GM18519 (cell line): ENCODE results near the gene RIN1.
A peak's percentile ranks its signal among the peaks of the same experiment; 100 is the strongest.
"Not testable (repeated sequence)": the region's sequence is repeated elsewhere in the genome, so short reads cannot be mapped to it uniquely, and the experiment has no call there.

Source experiments
- ATAC-seq: cut with Tn5 transposase; IDR thresholded peaks from one replicate; pipeline ENCODE4 v1.9.1; 2021; ENCODE audit warnings: mild to moderate bottlenecking, moderate library complexity; ENCODE audit not compliant: unreplicated experiment, low FRiP score

Gene RIN1

DNA sequence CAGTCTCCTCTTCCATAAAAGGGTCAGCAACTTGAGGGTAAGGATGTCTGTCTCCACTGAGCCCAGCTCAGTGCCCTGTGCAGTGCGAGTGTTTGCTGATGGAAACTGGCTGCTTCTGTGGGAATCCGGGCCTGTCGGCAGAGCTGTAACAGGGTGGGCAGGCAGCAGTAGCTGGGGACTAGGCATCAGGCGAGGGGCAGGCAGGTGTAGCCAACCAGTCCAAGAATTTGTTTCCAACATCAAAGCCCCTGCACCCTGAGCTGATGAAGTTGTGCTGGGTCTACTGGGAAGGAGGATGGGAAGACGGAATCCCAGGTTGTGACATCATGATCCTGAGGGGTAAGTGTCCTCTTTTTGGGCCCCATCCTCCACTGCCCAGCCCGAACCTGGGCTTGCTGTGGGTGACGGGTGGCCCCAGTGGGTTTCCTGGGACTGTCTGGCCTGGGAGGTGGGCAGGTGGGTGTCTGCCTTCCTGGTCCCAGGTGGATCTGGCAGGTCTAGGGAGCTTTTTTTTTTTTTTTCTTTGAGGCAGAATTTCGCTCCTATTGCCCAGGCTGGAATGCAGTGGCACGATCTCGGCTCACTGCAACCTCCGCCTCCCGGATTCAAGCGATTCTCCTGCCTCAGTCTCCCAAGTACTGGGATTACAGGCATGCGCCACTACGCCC lies 24.3 kb upstream of the RIN1 start:
- ATAC-seq: no peak

DNA sequence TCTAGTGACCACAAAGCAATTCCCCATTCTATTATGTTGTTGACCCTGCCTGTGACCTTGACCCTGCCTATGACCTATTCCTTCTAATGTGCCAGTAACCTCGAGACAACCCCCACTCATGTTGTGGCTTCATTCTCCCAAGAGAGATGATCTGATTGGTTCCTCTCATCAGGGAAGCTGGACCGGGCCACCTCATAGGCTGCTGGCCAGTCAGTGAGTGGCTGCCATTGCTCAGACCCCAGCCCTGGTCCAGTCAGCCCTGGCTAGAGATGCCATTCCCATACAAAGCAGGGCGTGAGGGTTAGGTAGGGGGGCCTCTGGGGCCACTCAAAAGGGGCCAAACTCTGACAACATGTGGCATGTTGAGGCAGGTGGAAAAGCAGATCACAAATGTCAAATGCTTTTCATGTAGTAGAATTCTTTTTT lies 23.4 kb upstream of the RIN1 start:
- ATAC-seq: no peak

DNA sequence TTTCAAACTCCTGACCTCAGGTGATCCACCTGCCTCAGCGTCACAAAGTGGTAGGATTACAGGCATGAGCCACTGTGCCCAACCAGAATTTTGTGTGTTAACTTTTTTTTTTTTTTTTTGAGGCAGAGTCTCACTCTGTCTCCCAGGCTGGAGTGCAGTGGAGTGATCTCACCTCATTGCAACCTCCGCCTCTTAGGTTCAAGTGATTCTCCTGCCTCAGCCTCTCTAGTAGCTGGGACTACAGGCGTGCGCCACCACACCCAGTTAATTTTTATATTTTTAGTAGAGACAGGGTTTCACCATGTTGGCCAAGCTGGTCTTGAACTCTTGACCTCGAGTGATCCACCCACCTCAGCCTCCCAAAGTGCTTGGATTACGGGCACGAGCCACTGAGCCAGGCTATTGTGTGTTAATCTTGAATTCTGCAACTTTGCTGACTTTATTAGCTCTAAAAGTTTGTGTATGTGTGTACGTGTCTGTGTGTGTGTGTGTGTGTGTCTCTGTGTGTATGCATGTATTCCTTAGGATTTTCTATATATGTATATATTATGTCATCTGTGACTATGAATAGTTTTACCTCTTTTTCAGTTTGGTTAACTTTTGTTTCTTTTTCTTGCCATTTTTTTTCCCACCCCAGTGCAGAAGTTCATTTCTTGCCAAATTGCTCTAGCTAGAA lies 14.5 kb upstream of the RIN1 start:
- ATAC-seq: not testable (repeated sequence)

DNA sequence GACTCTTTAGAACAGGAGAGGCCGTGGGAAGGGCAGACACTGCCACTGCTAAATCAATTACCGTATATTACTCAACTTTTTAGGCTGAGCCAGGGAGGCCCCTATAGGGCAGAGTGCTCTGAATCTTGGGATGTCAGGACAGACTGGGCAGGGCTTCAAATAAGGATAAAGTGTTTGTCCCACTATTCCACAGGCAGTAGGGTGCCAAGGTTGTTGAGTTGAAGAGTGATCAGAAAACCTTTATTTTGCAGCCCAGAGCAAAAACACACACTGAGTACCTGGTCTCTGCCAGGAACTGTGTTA lies 12.8 kb upstream of the RIN1 start:
- no peak for ATAC-seq

DNA sequence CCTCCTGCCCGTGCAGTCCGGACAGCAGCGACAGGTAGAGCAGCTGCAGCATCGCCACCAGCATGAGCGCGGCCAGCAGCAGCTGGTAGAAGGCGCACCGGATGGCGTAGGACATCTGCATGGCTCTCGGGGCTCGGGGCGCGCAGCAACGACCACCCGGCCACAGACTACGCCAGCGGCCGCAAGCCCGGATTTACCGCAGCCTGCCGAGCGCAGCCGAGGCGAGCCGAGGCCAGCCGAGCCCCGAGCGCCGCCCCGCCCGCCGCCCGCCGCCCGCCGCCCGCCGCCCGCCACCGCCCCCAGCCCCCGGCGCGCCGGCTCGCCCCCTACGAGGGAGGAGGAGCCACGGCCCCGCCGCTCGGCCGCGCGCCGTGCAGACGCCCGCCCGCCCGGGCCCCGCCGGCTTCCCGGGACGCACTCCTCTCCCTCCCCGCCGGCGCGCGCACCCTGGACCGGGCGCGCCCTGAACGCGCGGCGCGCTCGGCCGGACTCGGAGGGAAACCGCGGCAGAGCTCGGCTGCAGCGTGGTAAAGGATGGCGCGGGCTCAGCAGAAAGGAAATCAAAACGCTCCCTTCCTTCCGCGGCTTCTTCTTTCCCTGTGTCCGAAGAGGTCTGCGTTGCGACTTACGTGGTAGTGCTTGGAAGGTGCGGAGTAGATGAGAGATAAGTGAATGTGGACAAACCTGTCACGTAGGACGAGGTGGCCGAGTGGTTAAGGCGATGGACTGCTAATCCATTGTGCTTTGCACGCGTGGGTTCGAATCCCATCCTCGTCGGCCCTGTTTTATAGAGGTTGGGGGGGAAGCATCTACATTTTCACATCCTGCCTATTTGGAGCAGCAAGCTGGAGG lies 11.4 kb upstream of the RIN1 start, which contains the start of gene B4GAT1:
TSS of gene B4GAT1 (minus strand) at position 205 of the 852 bp plus-strand sequence. CDS start at position 121, 84 bp downstream.
- ATAC-seq: no peak

DNA sequence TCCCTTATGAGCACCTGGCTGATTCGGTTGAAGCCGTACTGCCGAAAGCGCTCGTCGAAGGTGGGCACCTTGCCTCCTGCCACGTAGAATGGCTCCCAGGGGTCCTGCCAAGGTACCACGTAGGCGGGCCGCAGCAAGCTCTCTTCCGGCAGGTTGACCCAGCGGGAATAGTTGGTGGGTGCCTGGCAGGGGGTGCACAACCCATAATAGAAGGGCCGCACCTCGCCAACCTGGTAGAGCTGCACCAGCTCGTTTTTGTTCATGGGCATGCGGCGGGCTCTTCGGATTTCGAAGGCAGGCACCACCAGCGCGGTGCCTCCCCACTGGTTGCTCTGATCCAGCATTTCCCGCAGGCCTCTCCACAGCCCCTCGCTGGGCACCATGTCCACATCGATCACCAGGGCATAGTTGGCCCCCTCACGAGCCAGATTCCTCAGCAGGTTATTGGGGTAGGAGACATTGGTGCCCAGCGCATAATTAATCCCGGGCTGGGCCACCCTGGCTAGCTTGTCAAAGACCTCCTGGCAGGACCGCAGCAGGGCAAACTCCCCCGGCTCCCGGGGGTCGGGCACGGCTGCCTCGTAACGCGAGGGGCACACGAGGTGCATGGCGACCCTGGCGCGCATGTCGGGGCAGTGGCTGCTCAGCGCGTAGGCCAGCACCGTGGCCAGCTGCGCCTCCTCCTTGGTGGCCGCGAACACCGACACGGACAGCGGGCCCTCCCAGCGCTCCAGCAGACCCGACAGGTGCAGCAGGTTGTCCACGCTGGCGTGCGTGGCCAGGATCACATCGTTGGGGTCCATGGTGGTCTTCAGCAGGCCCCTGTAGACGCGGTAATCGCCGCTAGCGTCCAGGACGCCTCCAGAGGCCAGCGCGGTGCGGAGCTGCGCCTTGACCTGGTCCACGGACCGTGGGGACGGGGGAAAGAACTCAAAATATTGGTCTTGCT lies 10.5 kb upstream of the RIN1 start:
- no peak for ATAC-seq

DNA sequence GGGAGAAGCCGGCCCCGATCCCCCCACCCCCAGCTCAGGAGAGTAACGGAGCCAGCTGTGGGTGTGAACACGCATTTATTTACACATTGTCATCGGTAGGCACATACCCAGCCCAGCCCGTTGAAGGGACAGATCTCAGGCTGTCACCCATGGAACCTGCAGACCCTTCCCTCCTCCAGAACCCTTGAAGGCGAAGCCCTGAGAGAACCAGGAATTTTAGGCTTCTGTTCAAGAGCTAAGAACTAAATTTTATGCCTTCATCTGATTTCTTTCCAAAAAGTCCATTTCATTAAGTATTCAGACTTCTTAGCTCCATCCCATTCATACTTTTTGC lies 9.0 kb upstream of the RIN1 start:
- no peak for ATAC-seq

DNA sequence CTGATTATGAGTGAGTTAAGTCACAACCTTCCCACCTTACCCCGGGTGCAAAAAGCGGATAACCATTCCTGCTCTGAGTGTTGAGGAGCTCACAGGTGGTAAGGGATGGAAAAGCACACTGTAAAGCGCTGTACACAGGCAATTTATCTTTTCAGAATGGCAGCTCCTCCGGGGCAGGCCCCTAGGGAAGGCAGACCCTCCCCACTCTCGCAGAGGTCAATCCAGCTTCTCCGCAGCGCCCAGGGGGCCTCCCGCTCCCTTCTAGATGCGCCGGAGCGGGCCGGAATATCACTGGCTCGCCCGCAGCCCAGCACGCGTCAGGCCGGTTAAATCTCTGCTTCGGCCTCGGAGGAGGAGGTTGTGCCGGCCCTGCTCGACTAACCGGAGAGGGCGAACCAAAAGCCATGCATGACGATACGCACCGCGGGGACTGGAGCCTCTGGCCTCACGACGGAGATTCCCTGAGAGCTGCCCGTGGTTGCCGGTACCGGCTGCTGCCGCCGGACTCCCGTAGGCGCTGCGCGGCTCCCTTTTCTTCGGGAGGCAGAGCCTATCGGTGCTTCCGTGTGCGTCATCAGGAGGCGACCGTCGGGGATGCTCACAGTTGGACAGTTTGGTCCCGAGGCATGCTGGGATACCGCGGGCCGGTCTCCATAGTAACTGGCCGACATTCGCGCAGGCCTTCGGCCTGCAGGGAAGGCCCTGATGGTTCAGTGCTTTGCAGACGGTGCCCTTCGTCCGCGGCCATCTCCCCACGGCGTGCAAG lies 8.5 kb upstream of the RIN1 start, which contains the start of gene BRMS1:
TSS of gene BRMS1 (minus strand) at position 555 of the 766 bp plus-strand sequence. CDS start 2,870 bp downstream, outside the sequence.
- ATAC-seq: peak; percentile 45

DNA sequence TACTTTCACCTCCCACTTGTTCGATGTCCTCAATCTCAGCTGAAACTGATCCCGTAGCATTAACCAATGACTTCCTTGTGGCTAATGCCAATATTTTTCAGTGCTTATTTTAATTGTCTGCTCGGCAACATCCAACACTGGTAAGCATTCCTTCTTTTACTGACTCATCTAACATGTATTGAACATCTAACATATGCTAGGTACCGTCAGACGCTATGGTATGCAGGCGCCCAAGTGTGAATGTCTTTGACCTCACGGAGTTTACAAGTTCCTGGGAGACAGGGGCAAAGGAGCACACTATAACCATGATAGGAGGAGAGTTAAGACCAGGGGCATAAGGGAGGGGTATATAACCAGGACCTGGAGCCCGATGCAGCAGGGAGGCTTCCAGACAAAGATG lies 6.9 kb upstream of the RIN1 start:
- no peak for ATAC-seq

DNA sequence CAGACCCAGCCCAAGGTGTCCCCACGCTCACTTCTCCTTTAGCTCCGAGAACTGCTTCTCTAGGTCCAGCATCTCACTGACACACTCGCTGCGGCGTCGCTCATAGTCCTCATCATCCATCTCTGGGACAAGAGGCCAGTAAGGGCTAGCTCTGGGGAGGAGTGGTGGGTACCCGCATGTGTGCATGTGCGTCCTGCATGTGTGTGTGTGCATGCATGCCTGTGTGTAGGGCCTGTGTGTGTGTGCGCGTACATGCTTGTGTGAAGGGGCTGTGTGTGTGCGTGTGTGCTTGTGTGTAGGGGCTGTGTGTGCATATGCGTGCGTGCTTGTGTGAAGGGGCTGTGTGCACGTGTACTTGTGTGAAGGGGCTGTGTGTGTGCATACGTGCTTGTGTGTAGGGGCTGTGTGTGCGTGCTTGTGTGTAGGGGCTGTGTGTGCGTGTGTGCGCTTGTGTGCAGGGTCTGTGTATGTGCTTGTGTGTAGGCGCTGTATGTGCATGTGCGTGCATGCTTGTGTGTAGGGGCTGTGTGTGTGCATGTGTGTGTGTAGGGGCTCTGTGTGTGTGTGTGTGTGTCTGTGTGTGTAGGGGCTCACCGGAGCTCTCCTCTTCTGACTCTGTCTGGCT lies 5.4 kb upstream of the RIN1 start:
- no peak for ATAC-seq

DNA sequence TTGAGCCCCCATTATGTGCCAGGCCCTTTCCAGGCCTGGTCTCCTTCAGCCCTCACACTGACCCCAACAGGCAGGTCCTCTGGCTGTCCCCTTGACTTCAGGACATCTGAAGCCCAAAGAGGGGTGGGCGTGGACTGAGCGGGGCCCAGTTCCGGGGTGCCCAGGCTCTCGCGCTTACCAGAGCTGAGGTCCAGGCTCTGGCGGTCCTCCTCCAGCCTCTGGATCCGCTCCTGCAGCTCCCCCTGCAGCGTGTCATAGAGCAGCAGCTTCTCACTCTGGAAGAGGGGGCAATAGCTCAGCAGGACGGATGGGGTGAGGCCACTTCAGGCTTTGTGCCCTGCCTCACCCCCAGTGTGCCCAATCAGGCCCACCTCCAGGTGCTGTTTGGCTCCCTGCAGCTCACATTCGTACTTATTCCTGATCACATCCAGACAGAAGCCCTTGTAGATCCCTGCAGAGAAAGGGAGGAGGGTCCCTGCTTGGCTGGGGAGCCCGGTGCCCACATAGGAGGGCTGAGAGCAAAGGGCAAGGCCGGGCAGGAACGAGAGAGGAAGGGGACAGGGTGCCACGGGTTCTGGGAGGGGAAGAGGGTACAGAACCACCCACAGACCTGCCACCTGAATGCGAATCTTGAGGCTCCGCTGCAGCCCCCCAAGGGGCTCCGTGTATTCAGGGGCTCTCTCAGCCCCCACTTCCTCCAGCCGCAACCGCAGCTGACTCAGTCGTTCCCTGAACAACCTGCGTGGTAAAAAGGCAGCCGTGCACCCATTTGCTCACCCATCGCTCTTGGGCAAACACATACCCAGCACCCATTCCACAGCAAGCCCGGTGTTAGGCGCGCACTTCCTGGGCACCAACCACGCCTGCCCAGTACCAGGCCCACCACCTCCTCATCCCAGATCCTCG lies 4.6 kb upstream of the RIN1 start:
- ATAC-seq: no peak

DNA sequence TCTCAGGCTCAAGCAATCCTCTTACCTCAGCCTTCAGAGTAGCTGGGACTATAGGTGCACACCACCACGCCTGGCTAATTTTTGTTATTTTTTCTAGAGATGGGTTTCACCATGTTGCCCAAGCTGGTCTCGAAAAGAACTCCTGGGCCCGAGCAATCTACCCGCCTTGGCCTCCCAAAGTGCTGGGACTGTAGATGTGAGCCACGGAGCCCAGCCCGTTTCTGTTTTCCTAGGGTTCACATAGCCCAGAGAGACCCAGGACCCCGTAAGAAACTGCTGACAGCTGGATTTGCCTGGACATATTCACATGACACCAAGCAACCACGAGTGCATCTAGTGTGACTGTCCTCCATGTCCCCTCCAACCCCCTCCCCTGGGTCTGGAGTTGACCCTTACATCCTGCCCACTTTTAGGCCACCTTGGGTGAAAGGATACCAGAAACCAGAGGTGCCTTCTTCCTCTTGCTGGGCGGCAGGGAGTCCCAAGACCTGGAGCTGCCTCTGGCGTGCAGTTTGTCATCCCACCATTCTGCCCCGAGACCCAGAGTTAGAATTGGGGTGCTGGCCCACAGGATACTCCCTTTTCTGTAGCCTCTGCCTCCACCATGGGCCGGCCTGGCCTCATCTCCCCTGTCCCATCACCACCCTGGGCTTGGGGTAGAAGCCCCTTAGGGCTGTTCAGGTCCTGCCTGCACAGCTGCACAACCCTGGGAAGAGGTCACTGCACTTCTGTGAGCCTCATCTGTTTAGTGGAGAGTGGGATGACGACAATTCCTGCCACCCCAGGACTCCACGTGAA lies 3.7 kb upstream of the RIN1 start:
- ATAC-seq: no peak

DNA sequence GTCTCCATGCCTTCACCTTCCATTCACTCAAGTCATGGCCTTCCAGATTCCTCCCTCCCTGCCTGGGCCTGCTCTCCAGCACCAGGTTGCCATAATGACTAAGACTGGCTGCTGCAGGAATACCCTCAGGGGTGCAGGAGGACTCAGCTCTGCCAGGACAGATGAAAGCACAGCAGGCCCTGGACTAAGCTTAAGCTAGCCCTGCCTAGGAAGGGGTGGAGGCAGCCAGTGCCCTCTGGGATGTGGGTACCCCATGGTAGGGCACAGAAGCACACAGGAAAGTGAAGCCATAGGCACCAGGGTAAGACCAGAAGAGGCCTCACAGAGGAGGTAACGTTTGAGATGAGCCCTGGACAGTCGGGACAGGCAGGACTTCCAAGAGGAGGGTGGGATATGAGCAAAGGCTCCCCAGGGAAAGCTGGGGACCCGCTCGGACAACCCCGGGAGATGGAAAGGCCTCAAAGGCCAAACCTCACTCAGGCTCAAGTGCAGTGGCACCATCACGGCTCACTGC lies 3.0 kb upstream of the RIN1 start:
- ATAC-seq: no peak

DNA sequence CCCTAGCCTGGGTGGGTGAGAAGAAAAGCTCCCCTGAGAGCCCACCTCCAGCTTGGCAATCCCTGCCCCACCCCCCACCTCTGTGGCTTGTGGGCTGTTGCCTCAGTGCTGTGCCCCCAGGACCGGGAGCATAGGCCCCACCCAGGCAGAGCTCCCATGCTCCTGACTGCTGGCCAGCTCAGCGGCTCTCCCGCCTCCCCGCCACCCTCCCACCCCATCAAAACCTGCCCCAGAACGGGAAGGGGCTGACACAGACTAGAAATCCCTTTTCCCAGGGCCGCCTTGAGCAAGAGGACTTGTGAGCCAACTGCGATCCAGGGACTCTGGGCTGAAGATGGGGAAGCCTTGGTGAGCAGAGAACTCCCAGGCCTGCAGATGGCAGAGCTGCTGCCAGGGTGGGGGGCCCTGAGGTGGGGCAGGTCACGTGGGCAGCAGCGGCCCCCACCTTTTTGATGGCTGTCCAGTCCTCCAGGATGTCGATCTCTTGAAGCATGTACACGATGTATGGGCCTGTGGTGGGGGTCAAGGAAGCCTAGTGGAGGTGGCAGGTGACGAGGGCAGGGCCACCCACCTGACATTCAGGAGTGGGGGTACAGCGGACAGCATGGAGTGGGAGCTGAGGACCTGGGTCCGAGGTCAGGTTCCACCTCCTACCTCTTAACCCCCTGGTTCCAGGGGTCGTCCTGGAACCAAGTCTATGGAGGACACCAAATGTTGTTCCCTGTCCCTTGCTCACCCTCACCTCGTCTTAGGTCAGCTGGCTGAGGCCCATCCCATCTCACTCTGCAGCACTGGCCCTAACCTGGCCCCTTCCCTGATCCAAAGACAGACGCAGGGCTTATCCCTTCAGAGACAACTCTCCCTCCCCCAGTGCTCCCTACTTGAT lies 2.3 kb upstream of the RIN1 start:
- ATAC-seq: no peak

DNA sequence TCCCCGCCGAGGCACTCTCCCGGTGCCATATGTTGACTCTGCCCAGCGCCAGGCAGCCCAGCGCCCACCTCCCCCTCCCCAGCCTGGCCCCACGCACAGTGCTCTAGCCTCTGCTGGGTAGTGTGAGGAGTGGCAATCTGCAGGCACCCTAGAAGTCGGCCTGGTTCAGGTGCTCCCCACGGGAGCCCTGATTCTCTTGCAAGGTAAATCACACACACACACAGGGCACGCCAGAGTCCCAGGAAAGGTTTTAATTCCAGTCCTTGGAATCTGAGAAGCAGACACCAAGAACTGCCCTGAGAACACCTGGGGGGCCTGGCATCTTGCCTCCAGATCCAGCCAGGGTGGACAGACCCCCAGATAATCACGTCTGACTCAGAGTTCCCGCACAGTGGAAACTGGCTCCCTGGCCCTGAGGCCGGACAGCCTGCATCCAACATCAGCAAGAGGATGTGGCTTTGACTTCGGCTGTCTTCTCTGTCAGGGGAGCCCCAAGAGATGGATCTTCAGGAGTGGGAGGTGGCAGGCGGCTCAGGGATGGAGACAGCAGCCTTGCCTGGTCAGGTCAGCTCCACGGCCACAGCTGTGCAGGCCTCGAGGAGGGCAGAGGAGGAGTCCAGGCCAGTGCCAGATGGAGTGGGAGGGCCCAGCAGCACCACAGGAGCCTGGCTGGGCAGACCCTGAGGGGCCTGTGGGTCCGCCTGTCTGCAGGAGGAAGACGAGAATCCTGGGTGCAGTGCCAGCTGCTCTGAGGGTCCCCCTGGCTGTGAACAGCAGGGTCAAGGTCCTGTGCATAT lies 1.1 kb upstream of the RIN1 start:
- no peak for ATAC-seq
